H1 (cell line): ENCODE data around the gene SMC3. TPM values are rescaled to one million over a fixed set of nuclear protein-coding genes. Genes with fewer than 3 reads are reported as not detected.

Source experiments
- CTCF ChIA-PET: fragments of 300-600 bp; sonication (Branson Sonifier 250); formaldehyde crosslinking; loops from one replicate; lab custom pipeline; 2021; ENCODE audit not compliant: partially characterized antibody; lab: Charles Lee
- POLR2A ChIA-PET: fragments of 300-600 bp; sonication (Branson Sonifier 250); formaldehyde crosslinking; loops from one replicate; lab custom pipeline; 2021; ENCODE audit warnings: inconsistent platforms; ENCODE audit not compliant: partially characterized antibody; lab: Charles Lee
- DNase-seq, 2 experiments: peaks; one replicate each; pipeline versions ENCODE4 v3.0.0 to v3.0.0-alpha.2; 2010 to 2022; ENCODE audit warnings: low spot score in 2 of 2, low read depth in 1 of 2, mixed read lengths in 1 of 2
- FAIRE-seq: peaks from 2 replicates; lab custom pipeline; 2011; peaks lifted over from hg19 to GRCh38; lab: Jason Lieb, UNC
- H2AFZ ChIP-seq: 2 replicates; pipeline ENCODE4 v1.8.1; 2012; ENCODE audit warnings: low read length, inconsistent platforms
- H2AK5ac ChIP-seq: 2 replicates; pipeline ENCODE4 v1.6.1; 2013; ENCODE audit warnings: low read depth, low read length
- H2BK120ac ChIP-seq: replicated peaks from 2 replicates; pipeline ENCODE3; 2013; ENCODE audit warnings: low read depth, low read length, inconsistent platforms
- H2BK12ac ChIP-seq: 2 replicates; pipeline ENCODE4 v1.6.1; 2013; ENCODE audit warnings: low read depth, low read length
- H2BK15ac ChIP-seq: 2 replicates; pipeline ENCODE4 v1.6.1; 2013; ENCODE audit warnings: low read length
- H2BK20ac ChIP-seq: 2 replicates; pipeline ENCODE4 v1.6.1; 2013; ENCODE audit warnings: low read length
- H2BK5ac ChIP-seq: 2 replicates; pipeline ENCODE4 v1.6.1; 2013; ENCODE audit warnings: low read depth, low read length
- H3K14ac ChIP-seq: 2 replicates; pipeline ENCODE4 v1.6.1; 2013; ENCODE audit warnings: inconsistent platforms; ENCODE audit not compliant: insufficient read length
- H3K18ac ChIP-seq: 2 replicates; pipeline ENCODE4 v1.6.1; 2013; ENCODE audit warnings: low read length; ENCODE audit errors: extremely low read depth
- H3K23ac ChIP-seq: 2 replicates; pipeline ENCODE4 v1.6.1; 2013; ENCODE audit warnings: inconsistent platforms; ENCODE audit not compliant: insufficient read length
- H3K23me2 ChIP-seq: 2 replicates; pipeline ENCODE4 v1.6.1; 2013; ENCODE audit warnings: low read depth, low read length
- H3K27ac ChIP-seq: 2 replicates; pipeline ENCODE4 v1.6.1; 2011; ENCODE audit warnings: low read depth, low read length, inconsistent platforms
- H3K27me3 ChIP-seq, 4 experiments: replicated peaks in 1 of 4; 1 replicate in 1 of 4; 2 replicates in 3 of 4; pipeline versions ENCODE4 v1.6.1 to v1.8.1; 2011 to 2013; ENCODE audit warnings: low read length in 3 of 4, mild to moderate bottlenecking in 3 of 4, inconsistent platforms in 2 of 4, mixed read lengths in 2 of 4, moderate library complexity in 1 of 4; ENCODE audit not compliant: control insufficient read depth in 3 of 4, insufficient read depth in 3 of 4; ENCODE audit errors: extremely low read depth in 1 of 4
- H3K36me3 ChIP-seq, 4 experiments: 2 replicates each; pipeline versions ENCODE4 v1.6.1 to v1.8.1; 2011 to 2013; ENCODE audit warnings: mild to moderate bottlenecking in 4 of 4, low read length in 3 of 4, moderate library complexity in 2 of 4, control low read depth in 1 of 4, inconsistent platforms in 1 of 4; ENCODE audit not compliant: insufficient read depth in 4 of 4, control insufficient read depth in 2 of 4
- H3K4ac ChIP-seq: replicated peaks from 2 replicates; pipeline ENCODE3; 2013; ENCODE audit warnings: low read length, low read depth, mixed read lengths, inconsistent platforms; ENCODE audit not compliant: insufficient read length
- H3K4me1 ChIP-seq, 4 experiments: replicated peaks in 1 of 4; 1 replicate in 1 of 4; 2 replicates in 3 of 4; pipeline versions ENCODE4 v1.6.1 to v1.8.1; 2011 to 2013; ENCODE audit warnings: low read length in 3 of 4, inconsistent platforms in 2 of 4, mixed read lengths in 1 of 4; ENCODE audit not compliant: insufficient read depth in 4 of 4, control insufficient read depth in 3 of 4
- H3K4me2 ChIP-seq, 2 experiments: 2 replicates each; pipeline versions ENCODE4 v1.6.1 to v1.8.1; 2011 to 2013; ENCODE audit warnings: low read depth in 2 of 2, low read length in 2 of 2, control low read depth in 1 of 2, inconsistent platforms in 1 of 2, mild to moderate bottlenecking in 1 of 2; ENCODE audit not compliant: insufficient read depth in 1 of 2
- H3K4me3 ChIP-seq, 4 experiments: fragments of 200-600, 300-600 bp in 1 of 4; sonication (generic), shearing (Covaris generic), sonication (Bioruptor Twin) in 1 of 4; 2 replicates each; pipeline versions ENCODE4 v1.5.1 to v1.8.1; 2011 to 2016; ENCODE audit warnings: low read length in 4 of 4, low read depth in 3 of 4, control low read depth in 2 of 4, inconsistent platforms in 2 of 4, mild to moderate bottlenecking in 2 of 4, mixed read lengths in 1 of 4, moderate library complexity in 1 of 4; ENCODE audit not compliant: insufficient read depth in 2 of 4; ENCODE audit errors: extremely low read depth in 1 of 4
- H3K56ac ChIP-seq: replicated peaks from 2 replicates; pipeline ENCODE3; 2013; ENCODE audit warnings: low read depth, mild to moderate bottlenecking, mixed read lengths, low read length, inconsistent platforms; ENCODE audit not compliant: insufficient read length
- H3K79me1 ChIP-seq: 2 replicates; pipeline ENCODE4 v1.6.1; 2013; ENCODE audit warnings: low read depth, low read length, control low read depth
- H3K79me2 ChIP-seq, 2 experiments: 2 replicates each; pipeline versions ENCODE4 v1.6.1 to v1.8.1; 2012 to 2013; ENCODE audit warnings: low read length in 2 of 2, mild to moderate bottlenecking in 2 of 2, inconsistent platforms in 1 of 2; ENCODE audit not compliant: insufficient read depth in 2 of 2, control insufficient read depth in 1 of 2
- H3K9ac ChIP-seq, 4 experiments: replicated peaks in 1 of 4; 1 replicate in 1 of 4; 2 replicates in 3 of 4; pipeline versions ENCODE4 v1.6.1 to v1.8.1; 2011 to 2013; ENCODE audit warnings: low read depth in 3 of 4, low read length in 3 of 4, control low read depth in 2 of 4, mild to moderate bottlenecking in 2 of 4, moderate library complexity in 2 of 4, inconsistent platforms in 1 of 4; ENCODE audit errors: extremely low read depth in 1 of 4
- H3K9me3 ChIP-seq, 2 experiments: 2 replicates each; pipeline versions ENCODE4 v1.6.1 to v1.8.1; 2012 to 2013; ENCODE audit warnings: mild to moderate bottlenecking in 2 of 2, moderate library complexity in 2 of 2, control low read depth in 1 of 2, inconsistent platforms in 1 of 2, low read depth in 1 of 2, low read length in 1 of 2, mixed read lengths in 1 of 2; ENCODE audit not compliant: insufficient read depth in 2 of 2
- H4K20me1 ChIP-seq, 2 experiments: replicated peaks in 1 of 2; 2 replicates each; pipeline versions ENCODE3 to v1.8.1; 2011 to 2013; ENCODE audit warnings: inconsistent platforms in 2 of 2, low read length in 2 of 2, mild to moderate bottlenecking in 1 of 2; ENCODE audit not compliant: insufficient read depth in 2 of 2, control insufficient read depth in 1 of 2
- H4K5ac ChIP-seq: 2 replicates; pipeline ENCODE4 v1.6.1; 2013; ENCODE audit warnings: low read length, low read depth, mixed read lengths, inconsistent platforms; ENCODE audit not compliant: insufficient read length
- H4K8ac ChIP-seq: 2 replicates; pipeline ENCODE4 v1.8.0; 2013; ENCODE audit warnings: mild to moderate bottlenecking, moderate library complexity, low read length, inconsistent platforms; ENCODE audit not compliant: insufficient read depth; ENCODE audit errors: extremely low read depth
- H4K91ac ChIP-seq: replicated peaks from 2 replicates; pipeline ENCODE3; 2013; ENCODE audit warnings: low read length, mixed read lengths, inconsistent platforms; ENCODE audit not compliant: insufficient read length
- CBX8 ChIP-seq: fragments of 300-800, 300-1000 bp; sonication (generic); IDR thresholded peaks from 2 replicates; pipeline ENCODE4 v1.7.1; 2016; ENCODE audit warnings: low read depth, low read length, borderline replicate concordance
- CEBPB ChIP-seq: IDR thresholded peaks from 2 replicates; pipeline ENCODE4 v1.6.1; 2012; ENCODE audit warnings: low read depth, low read length
- EZH2 ChIP-seq: fragments of 200-600 bp; sonication (generic); IDR thresholded peaks from 2 replicates; pipeline ENCODE4 v1.7.1; 2012; ENCODE audit warnings: low read depth, mild to moderate bottlenecking, moderate library complexity, low read length, inconsistent platforms; ENCODE audit not compliant: severe bottlenecking
- JUND ChIP-seq: IDR thresholded peaks from 2 replicates; pipeline ENCODE4 v1.6.1; 2011; ENCODE audit warnings: mild to moderate bottlenecking, improper control_type of control experiment, low read length
- KDM1A ChIP-seq: fragments of 200-600, 300-600 bp; sonication (generic); IDR thresholded peaks from 2 replicates; pipeline ENCODE4 v1.7.1; 2016; ENCODE audit warnings: mild to moderate bottlenecking, low read length, borderline replicate concordance
- POLR2AphosphoS5 ChIP-seq: IDR thresholded peaks from 2 replicates; pipeline ENCODE4 v1.6.1; 2011; ENCODE audit warnings: low read depth, low read length
- RXRA ChIP-seq: IDR thresholded peaks from 2 replicates; pipeline ENCODE4 v1.6.1; 2011; ENCODE audit warnings: low read depth, mild to moderate bottlenecking, low read length, moderate library complexity; ENCODE audit not compliant: insufficient read depth
- SIRT6 ChIP-seq: IDR thresholded peaks from one replicate; pipeline ENCODE4 v1.7.1; 2012; ENCODE audit warnings: low read length, inconsistent platforms
- SUZ12 ChIP-seq: fragments of 200-600 bp; sonication (generic); IDR thresholded peaks from 2 replicates; pipeline ENCODE4 v1.6.1; 2012; ENCODE audit warnings: mild to moderate bottlenecking, inconsistent platforms, low read length, moderate library complexity, mixed read lengths
- whole genome bisulfite sequencing, 2 experiments: shearing (Covaris generic) in 1 of 2; methylation state at CpG; one replicate each; pipeline versions ENCODE4 v1.1.6 to v1.1.7; 2013 to 2015; ENCODE audit warnings: low lambda C conversion rate in 2 of 2, mixed read lengths in 2 of 2, inconsistent platforms in 1 of 2, low coverage in 1 of 2, missing lambda C conversion rate in 1 of 2; ENCODE audit not compliant: insufficient replicate concordance in 2 of 2, insufficient coverage in 1 of 2, insufficient read length in 1 of 2; ENCODE audit errors: extremely low coverage in 1 of 2, missing lambda C conversion rate in 1 of 2; 5-methylcytosine and 5-hydroxymethylcytosine counted together
- polyA plus RNA-seq, 7 experiments: library from polyadenylated mRNA; depleted of rRNA in 3 of 7; stranded (reverse) in 5 of 7; unstranded in 2 of 7; fragments of >200 nt in 5 of 7; fragments of 200-250 nt in 2 of 7; gene quantifications; 1 replicate in 5 of 7; 2 replicates in 1 of 7; 4 replicates in 1 of 7; pipeline versions ENCODE4 v1.2.1 to v1.2.3, GENCODE V29; 2011 to 2013; ENCODE audit warnings: missing spikeins in 2 of 7, mixed read lengths in 2 of 7
- total RNA-seq: library from RNA; stranded (reverse); fragmentation: NEBNext Ultra II Directional; extraction: Animal tissue kit (Norgen Biotek cat#: 25700); gene quantifications from 2 replicates; pipeline ENCODE4 v1.2.1, GENCODE V29; 2021
- TF ChIP-seq, protein P1 (sequence below), 3 experiments: IDR thresholded peaks; 1 replicate in 2 of 3; 2 replicates in 1 of 3; pipeline versions ENCODE4 v1.5.1 to v1.6.1; 2011; ENCODE audit warnings: low read length in 3 of 3, mild to moderate bottlenecking in 3 of 3, inconsistent platforms in 2 of 3, low read depth in 1 of 3, moderate library complexity in 1 of 3; ENCODE audit not compliant: insufficient read depth in 1 of 3; ENCODE audit errors: control extremely low read depth in 1 of 3
- TF ChIP-seq, protein P2 (sequence below): IDR thresholded peaks from 2 replicates; pipeline ENCODE4 v1.6.1; 2012; ENCODE audit warnings: inconsistent platforms

Gene SMC3
- total and polyA plus RNA-seq, 2 of the 8 experiments (the other 6 are each of a cell fraction or from before 2014, with no cell fraction given), result 12.7 to 93.4 TPM

DNA sequence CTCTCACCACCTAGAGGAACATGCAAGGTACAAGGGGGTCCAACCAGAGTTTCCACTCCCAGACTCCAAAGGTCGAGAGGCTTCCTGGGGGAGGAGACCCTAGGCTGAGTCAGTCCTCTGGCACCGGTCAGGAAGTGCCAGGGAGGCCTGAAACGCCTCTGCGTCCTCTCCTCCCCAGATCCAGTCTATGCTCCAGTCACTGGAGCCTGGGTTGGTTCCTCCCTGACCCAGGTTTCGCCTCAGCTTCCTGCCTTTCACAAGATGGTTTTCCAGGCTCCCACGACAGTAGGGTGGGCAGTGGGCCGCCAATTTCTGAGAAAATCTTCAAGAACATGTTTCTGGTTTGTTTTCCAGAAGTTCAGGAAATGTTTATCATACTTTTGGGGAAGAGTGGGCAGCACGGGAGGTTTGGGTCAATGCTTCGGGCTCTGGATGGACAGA, 39.7 kb upstream of the SMC3 start:
- Histone ChIP-seq H3K36me3 (no peaks in the 10 kb centered on the region), H2BK20ac (0 out of 2 replicates have a peak overlapping the region, but pooled peaks have one; percentile 28), H3K79me2 (no peaks in the 10 kb centered on the region), H3K18ac (peak overlapping the region; percentile 24; the same call in 1 of the 2 replicates), H2BK15ac (no peak overlapping the region), H3K4me2 (no peak overlapping the region), H4K5ac (no peak overlapping the region), H3K14ac (no peak overlapping the region), H3K4ac (no peak overlapping the region), H3K56ac (no peak overlapping the region), H2AFZ (no peak overlapping the region), H3K23me2 (peaks cover 2% of the 10 kb centered on the region; the same call in 1 of the 2 replicates), H2AK5ac (0 out of 2 replicates have a peak overlapping the region, but pooled peaks have one; percentile 44), H3K27me3 (no peaks in the 10 kb centered on the region; a peak in 1 of 7 replicates), H4K8ac (no peak overlapping the region), H3K9me3 (no peaks in the 10 kb centered on the region), H3K4me3 (no peak overlapping the region), H2BK120ac (no peak overlapping the region), H2BK12ac (peak overlapping the region; percentile 77; the same call in 1 of the 2 replicates), H3K4me1 (peaks cover 4 to 17% (median 5%) of the 10 kb centered on the region in 4 experiments), H3K23ac (no peak overlapping the region), H4K91ac (peak overlapping the region; percentile 32), H3K27ac (no peak overlapping the region), H3K9ac (no peak overlapping the region), H3K79me1 (no peaks in the 10 kb centered on the region), H2BK5ac (no peak overlapping the region), H4K20me1 (no peaks in the 10 kb centered on the region)
- WGBS, 2 experiments, result 90% methylated on average over 9 of the region's 9 CpGs; no CpG with 5 or more reads in 1 of the 2 experiments
- DNase-seq, result no peak
- POLR2A ChIA-PET, result interaction anchor here (1.6 to 3.1 kb wide), 2 partner anchors 29 to 223 kb away, joined by 5 to 11 read pairs; partner anchors contain the start of gene SMNDC1
- CTCF ChIA-PET, result interaction anchor here (1.2 to 1.3 kb wide), 2 partner anchors 19 to 173 kb away, joined by 3 read pairs; no protein-coding TSS in a partner anchor
- no peak for TF ChIP-seq POLR2AphosphoS5
- TF ChIP-seq, protein P1, sequence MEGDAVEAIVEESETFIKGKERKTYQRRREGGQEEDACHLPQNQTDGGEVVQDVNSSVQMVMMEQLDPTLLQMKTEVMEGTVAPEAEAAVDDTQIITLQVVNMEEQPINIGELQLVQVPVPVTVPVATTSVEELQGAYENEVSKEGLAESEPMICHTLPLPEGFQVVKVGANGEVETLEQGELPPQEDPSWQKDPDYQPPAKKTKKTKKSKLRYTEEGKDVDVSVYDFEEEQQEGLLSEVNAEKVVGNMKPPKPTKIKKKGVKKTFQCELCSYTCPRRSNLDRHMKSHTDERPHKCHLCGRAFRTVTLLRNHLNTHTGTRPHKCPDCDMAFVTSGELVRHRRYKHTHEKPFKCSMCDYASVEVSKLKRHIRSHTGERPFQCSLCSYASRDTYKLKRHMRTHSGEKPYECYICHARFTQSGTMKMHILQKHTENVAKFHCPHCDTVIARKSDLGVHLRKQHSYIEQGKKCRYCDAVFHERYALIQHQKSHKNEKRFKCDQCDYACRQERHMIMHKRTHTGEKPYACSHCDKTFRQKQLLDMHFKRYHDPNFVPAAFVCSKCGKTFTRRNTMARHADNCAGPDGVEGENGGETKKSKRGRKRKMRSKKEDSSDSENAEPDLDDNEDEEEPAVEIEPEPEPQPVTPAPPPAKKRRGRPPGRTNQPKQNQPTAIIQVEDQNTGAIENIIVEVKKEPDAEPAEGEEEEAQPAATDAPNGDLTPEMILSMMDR (IDR thresholded peaks at IDR 0.05; ENCODE audit: control extremely low read depth in 1 of 3, insufficient read depth in 1 of 3, low read depth in 1 of 3, low read length in 3 of 3), result no peak
- TF ChIP-seq RXRA, result no peak
- TF ChIP-seq, protein P2, sequence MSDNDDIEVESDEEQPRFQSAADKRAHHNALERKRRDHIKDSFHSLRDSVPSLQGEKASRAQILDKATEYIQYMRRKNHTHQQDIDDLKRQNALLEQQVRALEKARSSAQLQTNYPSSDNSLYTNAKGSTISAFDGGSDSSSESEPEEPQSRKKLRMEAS, result no peak
- no peak for TF ChIP-seq CEBPB
- no peak for TF ChIP-seq JUND
- TF ChIP-seq SUZ12, result no peak
- no peak for TF ChIP-seq SIRT6
- TF ChIP-seq EZH2, result no peak
- TF ChIP-seq KDM1A, result no peak
- no peak for TF ChIP-seq CBX8
- no peak for FAIRE-seq
